K562 (cell line): ENCODE data around the gene RAB26. TPM values are rescaled to one million over a fixed set of nuclear protein-coding genes. Genes with fewer than 3 reads are reported as not detected.

Experiments used
- ATAC-seq: fragments of 200-7000 bp; cut with Tn5 transposase; 3 replicates; pipeline ENCODE4 v1.9.1; 2020; ENCODE audit warnings: moderate library complexity
- BruUV-seq: library from RNA; stranded (reverse); fragments of 400-500 nt; replicated peaks from 2 replicates; lab custom pipeline; 2021; lab: Mats Ljungman, UMichigan
- CTCF ChIA-PET: fragments of 300-600 bp; formaldehyde crosslinking; extraction: SDS; loops from one replicate; lab custom pipeline; 2021; ENCODE audit warnings: low intra/inter-chr PET ratio; lab: Yijun Ruan, JAX
- POLR2A ChIA-PET: fragments of 300-600, 350-650 bp; sonication (Branson Sonifier 250); formaldehyde crosslinking; extraction: SDS; loops from one replicate; lab custom pipeline; 2021; ENCODE audit warnings: antibody characterized with exemption, inconsistent platforms; lab: Yijun Ruan, JAX
- DNase-seq, 4 experiments: peaks; one replicate each; pipeline versions ENCODE4 v3.0.0 to v3.0.0-alpha.2; 2011 to 2018; ENCODE audit warnings: low spot score in 3 of 4, mixed read lengths in 3 of 4; ENCODE audit errors: extremely low read depth in 1 of 4
- FAIRE-seq: peaks from 2 replicates; lab custom pipeline; 2011; peaks lifted over from hg19 to GRCh38; lab: Jason Lieb, UNC
- H2AFZ ChIP-seq: 2 replicates; pipeline ENCODE4 v1.6.0; 2011; ENCODE audit warnings: low read depth, low read length, control low read depth, inconsistent platforms
- H3K27ac ChIP-seq: fragments of 200-600 bp; 3 replicates; pipeline ENCODE4 v1.8.0; 2011; ENCODE audit warnings: low read depth, mild to moderate bottlenecking, control low read depth, inconsistent platforms, low read length, moderate library complexity, mixed read lengths; ENCODE audit errors: extremely low read depth
- H3K27me3 ChIP-seq, 2 experiments: fragments of 300-600 bp in 1 of 2; 2 replicates in 1 of 2; 3 replicates in 1 of 2; pipeline versions ENCODE4 v1.6.0 to v1.8.0; 2011; ENCODE audit warnings: inconsistent platforms in 2 of 2, low read length in 2 of 2, mild to moderate bottlenecking in 1 of 2, mixed read lengths in 1 of 2, moderate library complexity in 1 of 2; ENCODE audit not compliant: control insufficient read depth in 2 of 2, insufficient read depth in 2 of 2
- H3K36me3 ChIP-seq: fragments of 300-600 bp; 3 replicates; pipeline ENCODE4 v1.8.0; 2011; ENCODE audit warnings: mild to moderate bottlenecking, low read length, inconsistent platforms; ENCODE audit not compliant: control insufficient read depth, insufficient read depth
- H3K4me1 ChIP-seq, 2 experiments: fragments of 200-600 bp in 1 of 2; replicated peaks in 1 of 2; 2 replicates in 1 of 2; 3 replicates in 1 of 2; pipeline versions ENCODE4 v1.5.1 to v1.8.0; 2011; ENCODE audit warnings: inconsistent platforms in 2 of 2, low read length in 2 of 2, mild to moderate bottlenecking in 1 of 2, mixed read lengths in 1 of 2, moderate library complexity in 1 of 2; ENCODE audit not compliant: control insufficient read depth in 2 of 2, insufficient read depth in 2 of 2
- H3K4me2 ChIP-seq: 2 replicates; pipeline ENCODE4 v1.6.1; 2011; ENCODE audit warnings: low read length, control low read depth, inconsistent platforms, mixed read lengths; ENCODE audit not compliant: insufficient read depth
- H3K4me3 ChIP-seq: fragments of 200-600 bp; sonication (generic), shearing (Covaris generic); 2 replicates; pipeline ENCODE4 v1.5.1; 2016; ENCODE audit warnings: control low read depth, inconsistent platforms
- H3K79me2 ChIP-seq: fragments of 200-600 bp; 3 replicates; pipeline ENCODE4 v1.8.0; 2011; ENCODE audit warnings: low read length, inconsistent platforms; ENCODE audit not compliant: control insufficient read depth, insufficient read depth
- H3K9ac ChIP-seq, 2 experiments: 2 replicates each; pipeline versions ENCODE4 v1.6.0 to v1.6.1; 2011; ENCODE audit warnings: low read depth in 2 of 2, low read length in 2 of 2, control low read depth in 1 of 2, inconsistent platforms in 1 of 2, mild to moderate bottlenecking in 1 of 2, mixed read lengths in 1 of 2; ENCODE audit not compliant: insufficient read depth in 1 of 2
- H3K9me1 ChIP-seq: one replicate; pipeline ENCODE4 v1.6.0; 2011; ENCODE audit warnings: inconsistent platforms, mild to moderate bottlenecking, low read length, moderate library complexity; ENCODE audit not compliant: control insufficient read depth, insufficient read depth
- H3K9me3 ChIP-seq: replicated peaks from 2 replicates; pipeline ENCODE4 v1.5.1; 2011; ENCODE audit warnings: low read depth, low read length, inconsistent platforms; ENCODE audit not compliant: control insufficient read depth, insufficient read depth
- H4K20me1 ChIP-seq: replicated peaks from 2 replicates; pipeline ENCODE4 v1.6.1; 2011; ENCODE audit warnings: low read length, inconsistent platforms, mixed read lengths; ENCODE audit not compliant: control insufficient read depth, insufficient read depth
- CHD1 ChIP-seq: fragments of 200-600 bp; sonication (generic); IDR thresholded peaks from one replicate; pipeline ENCODE4 v1.6.1; 2012; ENCODE audit warnings: mild to moderate bottlenecking, moderate library complexity, low read length, inconsistent platforms
- FOXP1 ChIP-seq: sonication (generic); formaldehyde crosslinking; IDR thresholded peaks from 2 replicates; pipeline ENCODE4 v1.8.0; 2022; ENCODE audit warnings: mild to moderate bottlenecking, missing genetic modification reagents
- RNF2 ChIP-seq: sonication (generic); IDR thresholded peaks from 2 replicates; pipeline ENCODE4 v1.6.1; 2016
- SMC3 ChIP-seq: conservative IDR thresholded peaks from 2 replicates; pipeline ENCODE4 v1.6.1; 2011; ENCODE audit warnings: low read depth, low read length, improper control_type of control experiment; ENCODE audit not compliant: insufficient read depth
- ZFX ChIP-seq: sonication (generic); formaldehyde crosslinking; IDR thresholded peaks from 2 replicates; pipeline ENCODE4 v1.8.0; 2022; ENCODE audit warnings: mild to moderate bottlenecking, missing genetic modification reagents, moderate library complexity
- WGBS: fragments of 100-300 bp; shearing (Covaris generic); methylation state at CpG from one replicate; pipeline ENCODE4 v1.1.6; 2016; ENCODE audit warnings: low coverage, mixed read lengths; ENCODE audit not compliant: insufficient coverage; ENCODE audit errors: missing lambda C conversion rate; 5-methylcytosine and 5-hydroxymethylcytosine counted together
- in situ Hi-C: fragments of 300-500 bp; cut with MboI; formaldehyde crosslinking; loops from 4 replicates; pipeline ENCODE4 v1.15.0; 2018; ENCODE audit warnings: inconsistent platforms, mixed read lengths
- intact Hi-C: fragments of 100-400 bp; cut with micrococcal nuclease; formaldehyde crosslinking; loops from 2 replicates; pipeline ENCODE4 v1.14.2; 2022
- polyA plus RNA-seq, 8 experiments: library from polyadenylated mRNA; depleted of rRNA in 4 of 8; stranded (reverse) in 5 of 8; unstranded in 3 of 8; fragments of >200 nt; fragmentation: Nextera tagmentation in 2 of 8; fragmentation: Illumina TruSeq in 1 of 8; extraction: Ambion mirVana in 2 of 8; extraction: Trizol in 1 of 8; gene quantifications; 2 replicates each; pipeline versions ENCODE4 v1.2.1 to v1.2.3, GENCODE V29; 2011 to 2014; ENCODE audit warnings: inconsistent platforms in 1 of 8, missing spikeins in 1 of 8
- total RNA-seq, 7 experiments: library from RNA; depleted of rRNA in 6 of 7; stranded (reverse); fragments of >200 nt in 6 of 7; fragmentation: Illumina TruSeq in 2 of 7; extraction: Trizol in 2 of 7; gene quantifications; 2 replicates each; pipeline versions ENCODE4 v1.2.1 to v1.2.3, GENCODE V29; 2011 to 2021; ENCODE audit warnings: low replicate concordance in 1 of 7
- TF ChIP-seq, protein P1 (sequence below): sonication (generic); formaldehyde crosslinking; IDR thresholded peaks from 2 replicates; pipeline ENCODE4 v1.8.0; 2022; ENCODE audit warnings: mild to moderate bottlenecking, missing genetic modification reagents
- TF ChIP-seq, protein P2 (sequence below): fragments of 450-650 bp; IDR thresholded peaks from 2 replicates; pipeline ENCODE4 v1.6.1; 2016; ENCODE audit warnings: mild to moderate bottlenecking, moderate library complexity

Gene RAB26
- total and polyA plus RNA-seq, 9 of the 15 experiments (the other 6 are each of a cell fraction or from before 2014, with no cell fraction given) = 0.25 to 6.1 (median 2.1) TPM

- Histone ChIP-seq H3K36me3 (peaks cover 38% of the 10 kb centered on the region), H3K79me2 (peaks cover 40% of the 10 kb centered on the region), H3K27ac (peak overlapping the region; percentile 82; the same call in 2 of the 3 replicates), H3K4me3 (peak overlapping the region; percentile 48; the same call in 1 of the 2 replicates), H3K9me1 (peaks cover 21% of the 10 kb centered on the region), H3K4me1 (peaks cover 30 to 64% of the 10 kb centered on the region in 2 experiments), H3K27me3 (no peaks in the 10 kb centered on the region), H3K4me2 (peak overlapping the region; percentile 72), H4K20me1 (peaks cover 47% of the 10 kb centered on the region), H3K9ac (peak overlapping the region; percentile 34 to 91), H3K9me3 (no peaks in the 10 kb centered on the region), H2AFZ (no peak overlapping the region)
- no TSS peak for BruUV-seq
- FAIRE-seq (no peak), DNase-seq (peak in 2 of 4 experiments; percentile 39 to 58), ATAC-seq (no peak)
- WGBS = 20% methylated on average over 23 of the region's 24 CpGs
- CTCF ChIA-PET = interaction anchor here (0.6 kb wide), 1 partner anchor 827 kb away, joined by 4 read pairs; no protein-coding TSS in a partner anchor
- intact Hi-C loops (no loop called here), in situ Hi-C loops (loop anchor here (10.0 kb wide), 1 partner anchor 65 kb away; no protein-coding TSS in a partner anchor)
- POLR2A ChIA-PET = interaction anchor here (0.5 to 2.1 kb wide), 6 partner anchors 9 to 337 kb away, joined by 3 to 7 read pairs (median 3); partner anchors contain the start of gene RNF151
- TF ChIP-seq FOXP1 (CRISPR knock-in tag) (0 out of 2 replicates have a peak, but pooled peaks have one; percentile 50), ZFX (peak; percentile 60), RNF2 (no peak), SMC3 (0 out of 2 replicates have a peak, but pooled peaks have one; percentile 2), CHD1 (peak; percentile 16)
- TF ChIP-seq, protein P1, sequence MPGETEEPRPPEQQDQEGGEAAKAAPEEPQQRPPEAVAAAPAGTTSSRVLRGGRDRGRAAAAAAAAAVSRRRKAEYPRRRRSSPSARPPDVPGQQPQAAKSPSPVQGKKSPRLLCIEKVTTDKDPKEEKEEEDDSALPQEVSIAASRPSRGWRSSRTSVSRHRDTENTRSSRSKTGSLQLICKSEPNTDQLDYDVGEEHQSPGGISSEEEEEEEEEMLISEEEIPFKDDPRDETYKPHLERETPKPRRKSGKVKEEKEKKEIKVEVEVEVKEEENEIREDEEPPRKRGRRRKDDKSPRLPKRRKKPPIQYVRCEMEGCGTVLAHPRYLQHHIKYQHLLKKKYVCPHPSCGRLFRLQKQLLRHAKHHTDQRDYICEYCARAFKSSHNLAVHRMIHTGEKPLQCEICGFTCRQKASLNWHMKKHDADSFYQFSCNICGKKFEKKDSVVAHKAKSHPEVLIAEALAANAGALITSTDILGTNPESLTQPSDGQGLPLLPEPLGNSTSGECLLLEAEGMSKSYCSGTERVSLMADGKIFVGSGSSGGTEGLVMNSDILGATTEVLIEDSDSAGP (CRISPR knock-in tag) = no peak
- TF ChIP-seq, protein P2, sequence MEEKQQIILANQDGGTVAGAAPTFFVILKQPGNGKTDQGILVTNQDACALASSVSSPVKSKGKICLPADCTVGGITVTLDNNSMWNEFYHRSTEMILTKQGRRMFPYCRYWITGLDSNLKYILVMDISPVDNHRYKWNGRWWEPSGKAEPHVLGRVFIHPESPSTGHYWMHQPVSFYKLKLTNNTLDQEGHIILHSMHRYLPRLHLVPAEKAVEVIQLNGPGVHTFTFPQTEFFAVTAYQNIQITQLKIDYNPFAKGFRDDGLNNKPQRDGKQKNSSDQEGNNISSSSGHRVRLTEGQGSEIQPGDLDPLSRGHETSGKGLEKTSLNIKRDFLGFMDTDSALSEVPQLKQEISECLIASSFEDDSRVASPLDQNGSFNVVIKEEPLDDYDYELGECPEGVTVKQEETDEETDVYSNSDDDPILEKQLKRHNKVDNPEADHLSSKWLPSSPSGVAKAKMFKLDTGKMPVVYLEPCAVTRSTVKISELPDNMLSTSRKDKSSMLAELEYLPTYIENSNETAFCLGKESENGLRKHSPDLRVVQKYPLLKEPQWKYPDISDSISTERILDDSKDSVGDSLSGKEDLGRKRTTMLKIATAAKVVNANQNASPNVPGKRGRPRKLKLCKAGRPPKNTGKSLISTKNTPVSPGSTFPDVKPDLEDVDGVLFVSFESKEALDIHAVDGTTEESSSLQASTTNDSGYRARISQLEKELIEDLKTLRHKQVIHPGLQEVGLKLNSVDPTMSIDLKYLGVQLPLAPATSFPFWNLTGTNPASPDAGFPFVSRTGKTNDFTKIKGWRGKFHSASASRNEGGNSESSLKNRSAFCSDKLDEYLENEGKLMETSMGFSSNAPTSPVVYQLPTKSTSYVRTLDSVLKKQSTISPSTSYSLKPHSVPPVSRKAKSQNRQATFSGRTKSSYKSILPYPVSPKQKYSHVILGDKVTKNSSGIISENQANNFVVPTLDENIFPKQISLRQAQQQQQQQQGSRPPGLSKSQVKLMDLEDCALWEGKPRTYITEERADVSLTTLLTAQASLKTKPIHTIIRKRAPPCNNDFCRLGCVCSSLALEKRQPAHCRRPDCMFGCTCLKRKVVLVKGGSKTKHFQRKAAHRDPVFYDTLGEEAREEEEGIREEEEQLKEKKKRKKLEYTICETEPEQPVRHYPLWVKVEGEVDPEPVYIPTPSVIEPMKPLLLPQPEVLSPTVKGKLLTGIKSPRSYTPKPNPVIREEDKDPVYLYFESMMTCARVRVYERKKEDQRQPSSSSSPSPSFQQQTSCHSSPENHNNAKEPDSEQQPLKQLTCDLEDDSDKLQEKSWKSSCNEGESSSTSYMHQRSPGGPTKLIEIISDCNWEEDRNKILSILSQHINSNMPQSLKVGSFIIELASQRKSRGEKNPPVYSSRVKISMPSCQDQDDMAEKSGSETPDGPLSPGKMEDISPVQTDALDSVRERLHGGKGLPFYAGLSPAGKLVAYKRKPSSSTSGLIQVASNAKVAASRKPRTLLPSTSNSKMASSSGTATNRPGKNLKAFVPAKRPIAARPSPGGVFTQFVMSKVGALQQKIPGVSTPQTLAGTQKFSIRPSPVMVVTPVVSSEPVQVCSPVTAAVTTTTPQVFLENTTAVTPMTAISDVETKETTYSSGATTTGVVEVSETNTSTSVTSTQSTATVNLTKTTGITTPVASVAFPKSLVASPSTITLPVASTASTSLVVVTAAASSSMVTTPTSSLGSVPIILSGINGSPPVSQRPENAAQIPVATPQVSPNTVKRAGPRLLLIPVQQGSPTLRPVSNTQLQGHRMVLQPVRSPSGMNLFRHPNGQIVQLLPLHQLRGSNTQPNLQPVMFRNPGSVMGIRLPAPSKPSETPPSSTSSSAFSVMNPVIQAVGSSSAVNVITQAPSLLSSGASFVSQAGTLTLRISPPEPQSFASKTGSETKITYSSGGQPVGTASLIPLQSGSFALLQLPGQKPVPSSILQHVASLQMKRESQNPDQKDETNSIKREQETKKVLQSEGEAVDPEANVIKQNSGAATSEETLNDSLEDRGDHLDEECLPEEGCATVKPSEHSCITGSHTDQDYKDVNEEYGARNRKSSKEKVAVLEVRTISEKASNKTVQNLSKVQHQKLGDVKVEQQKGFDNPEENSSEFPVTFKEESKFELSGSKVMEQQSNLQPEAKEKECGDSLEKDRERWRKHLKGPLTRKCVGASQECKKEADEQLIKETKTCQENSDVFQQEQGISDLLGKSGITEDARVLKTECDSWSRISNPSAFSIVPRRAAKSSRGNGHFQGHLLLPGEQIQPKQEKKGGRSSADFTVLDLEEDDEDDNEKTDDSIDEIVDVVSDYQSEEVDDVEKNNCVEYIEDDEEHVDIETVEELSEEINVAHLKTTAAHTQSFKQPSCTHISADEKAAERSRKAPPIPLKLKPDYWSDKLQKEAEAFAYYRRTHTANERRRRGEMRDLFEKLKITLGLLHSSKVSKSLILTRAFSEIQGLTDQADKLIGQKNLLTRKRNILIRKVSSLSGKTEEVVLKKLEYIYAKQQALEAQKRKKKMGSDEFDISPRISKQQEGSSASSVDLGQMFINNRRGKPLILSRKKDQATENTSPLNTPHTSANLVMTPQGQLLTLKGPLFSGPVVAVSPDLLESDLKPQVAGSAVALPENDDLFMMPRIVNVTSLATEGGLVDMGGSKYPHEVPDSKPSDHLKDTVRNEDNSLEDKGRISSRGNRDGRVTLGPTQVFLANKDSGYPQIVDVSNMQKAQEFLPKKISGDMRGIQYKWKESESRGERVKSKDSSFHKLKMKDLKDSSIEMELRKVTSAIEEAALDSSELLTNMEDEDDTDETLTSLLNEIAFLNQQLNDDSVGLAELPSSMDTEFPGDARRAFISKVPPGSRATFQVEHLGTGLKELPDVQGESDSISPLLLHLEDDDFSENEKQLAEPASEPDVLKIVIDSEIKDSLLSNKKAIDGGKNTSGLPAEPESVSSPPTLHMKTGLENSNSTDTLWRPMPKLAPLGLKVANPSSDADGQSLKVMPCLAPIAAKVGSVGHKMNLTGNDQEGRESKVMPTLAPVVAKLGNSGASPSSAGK = peak; percentile 73
Observed at GRCh38 chr16:2149630-2150417, 1.4 kb downstream of the RAB26 start.
